HepG2 (cell line): ENCODE measurements around the gene AGPAT2. TPM values are rescaled to one million over a fixed set of nuclear protein-coding genes. Genes with fewer than 3 reads are reported as not detected.
A peak's percentile ranks its signal among the peaks of the same experiment; 100 is the strongest.

Experiments used
- AGO1 ChIP-seq: fragments of 200-400 bp; formaldehyde crosslinking; IDR thresholded peaks from 2 replicates; pipeline ENCODE4 v1.6.1; 2017; ENCODE audit warnings: mild to moderate bottlenecking, low read depth, low read length, moderate library complexity; ENCODE audit not compliant: poor library complexity, severe bottlenecking
- FOXM1 ChIP-seq: sonication (generic); formaldehyde crosslinking; IDR thresholded peaks from 2 replicates; pipeline ENCODE4 v1.5.0; 2020; ENCODE audit warnings: missing genetic modification reagents
- GATA4 ChIP-seq: sonication (generic); IDR thresholded peaks from 2 replicates; pipeline ENCODE4 v1.6.1; 2016; ENCODE audit warnings: antibody characterized with exemption, low read depth, borderline replicate concordance
- GPBP1L1 ChIP-seq: sonication (generic); formaldehyde crosslinking; IDR thresholded peaks from 2 replicates; pipeline ENCODE4 v1.5.0; 2020; ENCODE audit warnings: mild to moderate bottlenecking, missing genetic modification reagents
- HIVEP1 ChIP-seq: sonication (generic); formaldehyde crosslinking; IDR thresholded peaks from 2 replicates; pipeline ENCODE4 v1.4.0; 2020; ENCODE audit warnings: mild to moderate bottlenecking, missing genetic modification reagents
- KDM1A ChIP-seq: IDR thresholded peaks from 2 replicates; pipeline ENCODE4 v1.6.1; 2016; ENCODE audit warnings: missing compliant biosample characterization
- MATR3 ChIP-seq: sonication (generic); formaldehyde crosslinking; IDR thresholded peaks from 2 replicates; pipeline ENCODE4 v1.4.0; 2020; ENCODE audit warnings: missing genetic modification reagents
- NONO ChIP-seq, 2 experiments: fragments of 450-650 bp in 1 of 2; sonication (generic) in 1 of 2; formaldehyde crosslinking in 1 of 2; IDR thresholded peaks in 1 of 2; conservative IDR thresholded peaks in 1 of 2; 2 replicates each; pipeline versions ENCODE4 v1.6.1 to v1.8.0; 2017 to 2022; ENCODE audit warnings: mild to moderate bottlenecking in 1 of 2, missing genetic modification reagents in 1 of 2, moderate library complexity in 1 of 2
- RBM39 ChIP-seq: fragments of 200-400 bp; formaldehyde crosslinking; IDR thresholded peaks from one replicate; pipeline ENCODE4 v1.6.1; 2018; ENCODE audit warnings: antibody characterized with exemption, mild to moderate bottlenecking, low read depth, low read length; ENCODE audit not compliant: poor library complexity, severe bottlenecking
- YEATS4 ChIP-seq: sonication (generic); formaldehyde crosslinking; IDR thresholded peaks from 2 replicates; pipeline ENCODE4 v1.4.0; 2020; ENCODE audit warnings: missing genetic modification reagents, borderline replicate concordance
- ZBED4 ChIP-seq: sonication (generic); formaldehyde crosslinking; IDR thresholded peaks from 2 replicates; pipeline ENCODE4 v1.4.0; 2020; ENCODE audit warnings: missing genetic modification reagents, borderline replicate concordance
- ZBTB10 ChIP-seq: sonication (generic); formaldehyde crosslinking; IDR thresholded peaks from 2 replicates; pipeline ENCODE4 v1.4.0; 2020; ENCODE audit warnings: missing genetic modification reagents, borderline replicate concordance
- ZBTB39 ChIP-seq: sonication (generic); formaldehyde crosslinking; IDR thresholded peaks from 2 replicates; pipeline ENCODE4 v1.5.0; 2020; ENCODE audit warnings: missing genetic modification reagents
- ZNF160 ChIP-seq: sonication (generic); formaldehyde crosslinking; IDR thresholded peaks from 2 replicates; pipeline ENCODE4 v1.8.0; 2022; ENCODE audit warnings: mild to moderate bottlenecking, inconsistent platforms, missing genetic modification reagents
- ZNF235 ChIP-seq: sonication (generic); formaldehyde crosslinking; IDR thresholded peaks from 2 replicates; pipeline ENCODE4 v1.8.1; 2023; ENCODE audit warnings: mild to moderate bottlenecking, missing genetic modification reagents, borderline replicate concordance
- ZNF329 ChIP-seq: sonication (generic); formaldehyde crosslinking; IDR thresholded peaks from 2 replicates; pipeline ENCODE4 v1.9.0; 2021; ENCODE audit warnings: low read depth, mild to moderate bottlenecking, missing genetic modification reagents
- ZNF598 ChIP-seq: sonication (generic); formaldehyde crosslinking; IDR thresholded peaks from 2 replicates; pipeline ENCODE4 v1.5.1; 2020; ENCODE audit warnings: mild to moderate bottlenecking, missing genetic modification reagents, borderline replicate concordance
- ZNF773 ChIP-seq: sonication (generic); formaldehyde crosslinking; IDR thresholded peaks from 2 replicates; pipeline ENCODE4 v1.4.0; 2020; ENCODE audit warnings: missing genetic modification reagents, borderline replicate concordance
- ZSCAN12 ChIP-seq: sonication (generic); formaldehyde crosslinking; IDR thresholded peaks from 2 replicates; pipeline ENCODE4 v1.9.0; 2021; ENCODE audit warnings: mild to moderate bottlenecking, missing genetic modification reagents
- polyA plus RNA-seq, 8 experiments: library from polyadenylated mRNA; depleted of rRNA in 3 of 8; stranded (reverse) in 7 of 8; unstranded in 1 of 8; fragments of >200 nt; fragmentation: Illumina TruSeq in 4 of 8; extraction: Trizol in 4 of 8; gene quantifications; 2 replicates each; pipeline versions ENCODE4 v1.2.1 to v1.2.3, GENCODE V29; 2011 to 2016; ENCODE audit warnings: low read depth in 4 of 8, missing spikeins in 1 of 8, mixed read lengths in 1 of 8; ENCODE audit not compliant: insufficient read depth in 1 of 8
- total RNA-seq, 5 experiments: library from RNA; depleted of rRNA; stranded (reverse); fragments of >200 nt; fragmentation: Illumina TruSeq; extraction: Trizol; gene quantifications; 2 replicates each; pipeline ENCODE4 v1.2.3, GENCODE V29; 2016; ENCODE audit warnings: low read depth in 1 of 5

Gene AGPAT2
- total and polyA plus RNA-seq, 2 of the 13 experiments (the other 11 are each of a cell fraction or from before 2014, with no cell fraction given), result 3.9 to 25.8 TPM

GRCh38 chr9:136674786-136675349 lies 12.4 kb downstream of the AGPAT2 start (continued):
- TF ChIP-seq ZBTB10 (CRISPR knock-in tag) (no peak), ZBED4 (no peak), GPBP1L1 (CRISPR knock-in tag) (no peak), NONO (IDR thresholded peaks at IDR 0.05) (no peak), NONO (CRISPR knock-in tag; conservative IDR thresholded peaks at IDR 0.05) (0 out of 2 replicates have a peak, but pooled peaks have one; percentile 32), AGO1 (no peak), ZNF235 (CRISPR knock-in tag) (no peak), KDM1A (CRISPR knock-in tag) (0 out of 2 replicates have a peak, but pooled peaks have one; percentile 26), HIVEP1 (peak; percentile 89), ZBTB39 (CRISPR knock-in tag) (no peak), ZSCAN12 (CRISPR knock-in tag) (no peak), MATR3 (no peak), RBM39 (no peak), GATA4 (no peak), FOXM1 (CRISPR knock-in tag) (no peak), ZNF160 (CRISPR knock-in tag) (no peak), ZNF329 (CRISPR knock-in tag) (no peak), YEATS4 (no peak), ZNF773 (CRISPR knock-in tag) (no peak), ZNF598 (no peak)
